GM19025 (cell line): ENCODE results near the gene B4GAT1.
"Not testable (repeated sequence)": the region's sequence is repeated elsewhere in the genome, so short reads cannot be mapped to it uniquely, and the experiment has no call there.

Source experiments
- ATAC-seq: cut with Tn5 transposase; IDR thresholded peaks from one replicate; pipeline ENCODE4 v1.9.1; 2021; ENCODE audit warnings: mild to moderate bottlenecking, low read depth, moderate library complexity; ENCODE audit not compliant: unreplicated experiment

The B4GAT1 gene

DNA sequence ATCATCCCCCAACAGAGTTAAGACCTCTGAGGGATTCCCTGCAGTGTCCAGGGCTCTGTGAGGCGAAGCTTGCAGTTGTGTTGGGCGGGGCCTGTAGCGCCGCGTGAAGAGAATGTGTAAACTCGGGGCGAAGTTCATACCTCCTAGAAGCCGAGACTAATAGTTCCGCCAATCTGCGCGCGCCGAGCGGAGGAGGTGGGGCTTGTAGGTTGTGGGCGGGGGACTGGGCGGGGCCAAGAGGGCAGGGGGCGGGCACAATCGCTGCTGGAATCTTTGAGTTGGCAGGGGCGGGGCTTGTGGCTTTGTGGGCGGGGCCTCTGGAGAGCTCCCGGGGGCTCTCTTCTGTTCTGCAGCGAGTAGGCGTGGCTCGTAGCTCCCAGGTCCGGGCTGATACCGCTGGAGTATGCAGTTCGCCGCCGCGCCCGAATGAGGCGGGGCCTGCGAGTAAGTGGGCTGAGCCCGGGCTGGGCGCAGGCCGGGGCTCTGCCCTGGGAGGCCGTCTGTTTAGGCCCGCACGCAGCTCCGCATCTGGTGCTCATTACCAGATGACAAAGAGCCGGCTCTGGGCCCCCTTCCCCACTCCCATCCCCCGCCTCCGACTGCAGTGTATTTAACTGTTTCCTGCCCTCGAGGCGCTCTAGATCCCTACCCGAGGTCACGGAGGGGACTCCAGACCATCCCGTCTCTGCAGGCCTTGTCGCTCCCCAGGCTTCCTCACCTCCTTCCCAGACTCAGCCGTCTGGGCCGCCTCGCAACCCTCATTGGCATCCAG is 34.7 kb downstream of the B4GAT1 start:
- ATAC-seq: peak; percentile 47

DNA sequence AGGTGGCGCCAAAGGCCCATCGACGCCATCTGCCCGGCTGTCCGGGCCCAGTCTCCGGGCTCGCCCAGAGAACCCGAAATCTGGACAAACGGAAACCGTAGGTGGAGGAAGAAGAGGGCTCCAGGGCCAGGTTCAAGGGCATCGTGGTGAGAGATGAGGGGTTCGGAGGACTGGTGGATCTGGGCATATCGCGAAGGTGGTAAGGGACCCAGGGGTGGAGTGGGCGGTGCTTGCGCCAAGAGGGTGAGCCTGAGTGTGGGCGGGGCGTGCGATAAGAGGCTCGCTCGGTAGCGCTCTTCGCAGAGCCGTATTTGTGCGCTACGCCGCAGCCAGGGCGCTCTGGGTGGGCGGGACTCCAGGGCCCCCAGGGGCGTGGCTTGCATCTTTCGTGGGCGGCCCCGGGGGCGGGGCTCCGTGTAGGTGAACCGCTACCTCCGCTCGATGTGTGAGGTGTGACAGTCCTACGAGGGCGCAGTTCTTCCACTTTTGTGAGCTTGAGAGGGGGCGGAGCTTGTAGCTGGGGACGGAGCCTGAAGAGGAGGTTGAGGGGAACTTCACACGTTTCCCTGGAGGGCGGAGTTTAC is 35.4 kb downstream of the B4GAT1 start:
- peak; percentile 75 for ATAC-seq

DNA sequence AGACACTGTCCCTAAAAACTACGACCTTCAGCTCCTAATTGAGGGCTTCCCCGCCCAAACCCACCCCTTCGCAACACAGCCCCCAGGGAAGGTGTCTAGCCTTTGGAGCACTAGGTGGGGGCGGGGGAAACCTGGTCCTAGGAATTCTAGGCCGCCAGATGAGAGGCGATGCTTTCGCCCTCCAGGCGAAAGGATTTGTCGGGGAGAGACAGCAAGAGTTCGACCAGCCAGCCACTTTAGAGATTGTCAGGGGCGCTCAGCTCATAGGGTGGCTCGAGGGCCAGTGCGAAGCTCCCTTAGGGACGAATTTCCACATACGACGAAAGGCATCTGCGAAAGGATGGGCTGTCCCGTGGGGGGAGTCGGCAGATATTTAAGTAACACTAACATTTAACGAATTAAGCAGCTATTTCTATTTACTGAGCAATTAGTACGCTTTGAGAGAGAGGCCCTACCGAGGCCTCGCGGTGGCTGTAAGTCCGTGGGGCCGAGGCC is 35.9 kb downstream of the B4GAT1 start:
- no peak for ATAC-seq

DNA sequence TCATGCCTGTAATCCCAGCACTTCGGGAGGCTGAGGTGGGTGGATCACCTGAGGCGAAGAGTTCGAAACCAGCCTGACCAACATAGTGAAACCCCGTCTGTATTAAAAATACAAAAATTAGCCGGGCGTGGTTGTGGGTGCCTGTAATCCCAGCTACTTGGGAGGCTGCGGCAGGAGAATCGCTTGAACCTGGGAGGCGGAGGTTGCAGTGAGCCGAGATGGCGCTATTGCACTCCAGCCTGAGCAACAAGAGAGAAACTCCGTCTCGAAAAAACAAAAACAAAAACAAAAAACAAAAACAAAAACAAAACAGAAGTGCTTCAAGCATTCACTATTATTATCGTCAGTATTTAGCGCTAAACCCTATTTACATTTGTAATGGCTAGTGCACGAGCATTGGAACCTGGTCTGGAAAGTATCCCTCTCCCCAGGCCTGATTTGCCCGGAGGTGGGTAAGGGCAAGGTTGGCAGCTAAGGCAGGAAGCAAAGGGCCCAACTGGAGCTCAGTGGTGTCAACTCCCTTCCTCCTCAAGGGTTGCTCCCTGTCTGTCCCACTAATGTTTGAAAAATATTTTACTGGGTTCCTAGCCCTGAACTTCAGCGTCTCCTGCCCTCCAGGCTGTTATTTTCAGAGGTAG is 36.5 kb downstream of the B4GAT1 start:
- not testable (repeated sequence) for ATAC-seq

DNA sequence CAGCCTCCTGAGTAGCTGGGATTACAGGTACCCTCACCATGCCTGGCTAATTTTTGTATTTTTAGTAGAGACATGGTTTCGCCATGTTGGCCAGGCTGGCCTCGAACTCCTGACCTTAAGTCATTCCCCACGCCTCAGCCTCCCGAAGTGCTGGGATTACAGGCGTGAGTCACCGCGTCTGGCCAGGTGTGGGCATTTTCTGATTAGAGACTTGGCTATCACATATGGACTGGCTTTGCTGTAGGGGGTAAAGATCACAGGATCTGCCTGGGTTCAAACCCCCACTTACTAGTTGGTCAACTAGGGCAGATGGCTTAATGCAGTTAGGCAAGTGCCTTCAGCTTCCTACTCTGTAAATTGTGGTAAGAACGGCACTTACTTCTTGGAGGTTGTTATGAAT is 37.1 kb downstream of the B4GAT1 start:
- ATAC-seq: no peak

DNA sequence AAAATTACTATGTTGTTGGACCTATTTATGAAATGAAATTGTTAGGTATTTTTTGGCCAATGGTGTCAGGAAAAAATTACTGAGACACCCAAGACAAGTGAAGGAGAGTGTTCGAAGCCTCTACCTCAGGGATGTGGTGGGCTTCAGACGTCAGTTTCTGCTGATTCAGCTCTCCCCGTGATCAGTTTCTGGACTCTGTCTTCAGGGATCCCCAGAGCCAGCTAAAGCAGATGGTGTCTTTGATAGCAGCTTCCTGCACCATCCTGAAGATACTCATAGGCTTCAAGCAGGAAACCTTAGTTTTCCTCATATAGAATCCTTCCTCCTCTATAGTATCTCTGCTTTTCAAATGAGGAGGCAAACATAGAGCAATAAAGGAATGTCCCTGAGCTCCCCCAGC is 38.0 kb downstream of the B4GAT1 start:
- ATAC-seq: no peak

DNA sequence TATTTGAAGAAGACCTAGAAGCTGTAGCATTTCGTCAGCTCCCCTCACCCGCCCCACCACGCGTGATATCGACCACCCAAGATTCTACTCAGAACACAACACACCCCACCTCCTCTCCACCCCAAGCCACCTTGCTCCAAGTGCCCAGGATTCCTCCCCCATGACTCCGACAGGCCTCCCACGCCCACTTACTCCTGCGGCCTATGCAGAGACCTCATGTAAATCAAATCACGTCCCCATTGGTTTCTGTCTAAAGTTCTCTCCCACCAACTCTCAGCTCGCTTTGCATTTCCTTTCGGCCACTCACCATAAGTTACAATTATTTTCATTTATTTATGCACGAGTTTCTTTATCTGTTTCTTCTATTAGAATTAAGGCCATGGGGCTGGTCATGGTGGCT is 44.8 kb downstream of the B4GAT1 start:
- no peak for ATAC-seq

DNA sequence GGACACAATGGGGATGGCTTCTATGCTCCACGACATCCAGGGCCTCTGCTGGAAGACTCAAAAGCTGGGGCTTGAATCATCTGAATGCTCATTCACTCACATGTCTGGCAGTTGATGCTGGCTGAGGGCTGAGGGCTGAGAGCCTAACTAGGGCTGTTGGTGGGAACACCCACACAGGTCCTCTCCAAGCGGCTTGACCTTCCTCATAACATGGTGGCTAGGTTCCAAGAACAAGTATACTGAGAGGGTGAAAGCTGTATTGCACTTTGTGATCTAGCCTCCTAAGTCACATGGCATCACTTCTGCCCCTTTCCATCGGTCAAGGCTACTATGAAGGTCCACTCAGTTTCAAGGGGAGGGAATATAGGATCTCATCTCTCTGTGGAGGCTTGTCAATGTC is 48.2 kb downstream of the B4GAT1 start:
- no peak for ATAC-seq

DNA sequence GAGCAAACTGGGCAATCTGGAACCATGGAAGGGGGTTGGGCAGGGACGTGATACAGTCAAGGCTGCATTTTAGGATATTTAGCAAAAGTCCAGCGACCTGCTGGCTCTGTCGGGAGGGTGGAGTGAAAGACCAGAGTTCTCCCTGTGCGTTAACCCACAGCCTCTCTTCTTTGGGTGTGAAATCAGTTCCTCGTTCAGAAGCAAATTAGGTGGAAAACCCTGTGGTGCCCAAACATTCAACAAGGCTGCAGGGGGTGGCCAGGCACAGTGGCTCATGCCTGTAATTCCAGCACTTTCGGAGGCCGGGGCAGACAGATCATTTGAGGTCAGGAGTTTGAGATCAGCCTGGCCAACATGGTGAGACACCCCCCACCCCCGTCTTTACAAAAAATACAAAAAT is 49.8 kb downstream of the B4GAT1 start:
- ATAC-seq: no peak
